ENCODE data around the gene IL1R2.

Gene IL1R2

DNA sequence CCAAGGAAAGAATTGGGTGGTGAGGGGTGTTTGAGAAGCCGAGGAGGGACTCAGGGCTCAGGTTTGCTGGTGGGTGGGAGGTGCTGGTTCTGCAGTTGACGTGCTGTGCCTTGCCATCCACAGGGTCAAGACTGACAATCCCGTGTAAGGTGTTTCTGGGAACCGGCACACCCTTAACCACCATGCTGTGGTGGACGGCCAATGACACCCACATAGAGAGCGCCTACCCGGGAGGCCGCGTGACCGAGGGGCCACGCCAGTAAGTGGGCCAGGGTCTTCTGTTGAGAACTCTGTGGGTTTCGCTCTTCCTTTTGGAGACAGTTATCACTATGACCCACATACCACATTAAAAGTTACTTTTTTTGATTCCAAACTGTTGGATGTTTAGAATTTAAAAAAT is 32.6 kb downstream of the IL1R2 start:
- DNase-seq: no peak

GRCh38 chr2:102025016-102025501 is 33.3 kb downstream of the IL1R2 start:
- no peak for DNase-seq

- no peak for DNase-seq
These were observed 34.0 kb downstream of the IL1R2 start for GRCh38 chr2:102025583-102026267.

DNA sequence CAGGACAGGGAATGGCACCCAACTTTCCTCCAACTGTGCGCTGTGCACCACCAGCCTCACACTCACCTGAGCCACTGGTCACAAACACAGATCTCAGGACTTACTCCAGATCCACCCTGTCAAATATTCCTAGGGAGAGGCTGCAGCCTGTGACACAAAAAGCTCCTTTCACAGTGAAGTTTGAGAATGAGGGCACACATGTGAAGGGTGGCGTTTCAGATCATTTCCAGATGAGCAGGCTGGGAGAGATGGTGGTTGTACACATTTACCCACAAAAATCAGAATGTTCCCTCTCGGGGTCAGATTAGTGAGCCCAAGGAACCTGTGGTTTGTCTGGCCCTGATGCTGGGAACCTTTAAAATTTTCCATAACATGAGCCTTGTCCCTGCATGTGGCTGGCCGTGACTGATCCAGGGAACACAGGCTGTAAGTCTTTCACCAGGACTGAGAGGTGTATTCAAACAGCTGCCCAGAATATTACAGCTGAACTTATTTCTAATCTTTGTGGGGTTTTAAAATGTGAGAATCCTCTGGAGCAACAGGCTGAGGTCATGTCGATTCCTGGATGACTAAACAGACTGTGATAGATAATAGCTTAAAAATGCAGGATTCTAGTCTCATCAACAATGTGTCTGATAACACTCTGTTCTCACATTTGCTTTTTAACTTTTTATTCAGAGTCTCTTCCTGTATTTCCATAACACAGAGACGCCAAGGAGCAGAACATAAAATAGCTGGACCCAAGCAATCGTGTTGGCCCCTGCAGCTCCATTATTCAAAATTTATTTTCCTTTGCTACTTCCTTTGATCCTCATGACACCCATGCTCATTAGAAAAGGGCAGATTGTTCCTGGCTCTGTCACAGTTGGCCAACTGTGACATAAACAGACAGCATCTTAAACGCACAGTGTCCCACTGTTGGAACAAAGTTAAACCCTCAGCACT is 35.5 kb downstream of the IL1R2 start:
- DNase-seq: no peak

GRCh38 chr2:102028470-102028869 is 36.7 kb downstream of the IL1R2 start:
- DNase-seq: no peak

GRCh38 chr2:102029405-102029804 is 37.6 kb downstream of the IL1R2 start:
- no peak for DNase-seq

DNA sequence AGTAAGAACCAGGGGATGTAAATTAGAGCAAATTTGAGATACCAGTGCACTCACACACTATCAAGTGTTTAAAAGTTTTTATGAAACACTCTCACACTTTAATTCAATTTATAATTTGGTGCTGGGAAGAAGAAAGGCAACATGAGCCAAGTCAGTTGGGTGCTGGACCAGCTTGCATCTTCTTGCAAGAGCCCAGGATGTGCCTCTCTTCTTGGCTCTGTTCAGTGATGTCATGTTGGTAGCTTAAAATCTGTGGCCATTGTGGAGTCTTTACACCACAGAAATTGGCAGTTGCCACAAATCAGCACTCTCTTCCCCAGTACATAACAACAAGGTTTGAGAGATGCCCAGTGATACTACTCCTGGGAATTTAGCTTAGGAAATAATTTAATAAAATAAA is 38.2 kb downstream of the IL1R2 start:
- DNase-seq: no peak

GRCh38 chr2:102030502-102030854 is 38.7 kb downstream of the IL1R2 start:
- no peak for DNase-seq

GRCh38 chr2:102030855-102031527 is 39.2 kb downstream of the IL1R2 start:
- DNase-seq: no peak

DNA sequence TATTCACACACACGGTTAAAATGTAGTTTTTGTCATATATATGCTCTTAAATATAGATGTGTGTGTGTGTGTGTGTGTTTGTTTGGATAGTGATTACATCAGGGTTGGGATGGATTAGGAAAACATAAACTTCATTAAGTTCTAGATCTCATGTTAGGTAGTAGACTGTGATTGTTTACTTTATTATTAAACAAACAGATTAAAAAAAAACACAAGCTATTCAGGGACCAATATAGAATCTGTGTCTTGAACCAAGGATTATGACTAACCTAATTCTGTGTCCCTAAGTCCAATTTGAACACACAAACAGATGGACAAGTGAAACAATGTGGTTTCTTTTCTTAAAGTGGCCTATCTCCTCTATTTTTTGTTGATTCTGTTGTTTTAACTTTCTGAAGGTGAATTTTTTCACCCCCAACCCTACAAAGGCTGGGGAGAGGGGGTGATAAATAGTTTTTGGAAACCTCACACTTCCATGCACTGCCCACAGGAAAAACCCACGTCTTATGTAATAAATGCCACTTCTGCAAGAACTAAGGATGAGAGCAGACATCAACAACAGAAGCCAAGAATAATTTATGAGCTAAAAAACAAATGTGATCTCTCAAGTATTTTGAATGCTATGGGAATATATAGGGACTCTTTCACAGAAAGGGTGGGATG is 40.7 kb downstream of the IL1R2 start:
- DNase-seq: no peak

- DNase-seq: no peak
These were observed 41.4 kb downstream of the IL1R2 start for GRCh38 chr2:102033031-102033749.

- DNase-seq: no peak
These were observed 42.3 kb downstream of the IL1R2 start for GRCh38 chr2:102033750-102034682.

GRCh38 chr2:102034683-102035548 is 43.2 kb downstream of the IL1R2 start:
- DNase-seq: no peak

GRCh38 chr2:102037681-102038080 is 45.9 kb downstream of the IL1R2 start:
- DNase-seq: no peak

- DNase-seq: no peak
These were observed 48.5 kb downstream of the IL1R2 start for GRCh38 chr2:102040229-102040628.

- no peak for DNase-seq
These were observed 49.6 kb downstream of the IL1R2 start for GRCh38 chr2:102041351-102041750.

GRCh38 chr2:102042196-102043081 is 50.7 kb downstream of the IL1R2 start:
- DNase-seq: no peak

DNA sequence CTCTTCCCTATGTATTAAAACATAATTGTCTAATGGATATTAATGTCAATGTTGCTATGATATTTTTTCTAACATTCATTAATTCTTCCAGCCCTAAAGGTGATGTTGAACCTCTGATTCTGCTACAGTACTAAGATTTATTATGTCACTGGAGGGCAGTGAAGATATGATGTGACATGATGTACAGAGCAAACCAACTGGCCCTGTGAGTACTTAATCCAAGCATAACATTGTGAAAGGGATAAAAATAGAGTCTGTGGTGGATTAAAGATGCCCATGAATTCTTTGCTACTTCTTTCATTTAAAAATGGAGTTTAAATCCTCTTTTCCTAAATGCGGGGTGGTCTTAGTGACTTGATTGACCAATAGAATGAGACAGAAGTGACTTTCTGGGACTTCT is 51.8 kb downstream of the IL1R2 start:
- DNase-seq: no peak

All from NCI-H1105 treated with DMSO at 0.1 percent for 48 hours (cell line).